K562 (cell line): ENCODE data around the gene SPATC1L. TPM values are rescaled to one million over a fixed set of nuclear protein-coding genes. Genes with fewer than 3 reads are reported as not detected.
A peak's percentile ranks its signal among the peaks of the same experiment; 100 is the strongest.
"Not testable (repeated sequence)": the region's sequence is repeated elsewhere in the genome, so short reads cannot be mapped to it uniquely, and the experiment has no call there.

Experiments
- ATAC-seq: fragments of 200-7000 bp; cut with Tn5 transposase; 3 replicates; pipeline ENCODE4 v1.9.1; 2020; ENCODE audit warnings: moderate library complexity
- BruUV-seq: library from RNA; stranded (reverse); fragments of 400-500 nt; replicated peaks from 2 replicates; lab custom pipeline; 2021; lab: Mats Ljungman, UMichigan
- CTCF ChIA-PET: fragments of 300-600 bp; formaldehyde crosslinking; extraction: SDS; loops from one replicate; lab custom pipeline; 2021; ENCODE audit warnings: low intra/inter-chr PET ratio; lab: Yijun Ruan, JAX
- POLR2A ChIA-PET: fragments of 300-600, 350-650 bp; sonication (Branson Sonifier 250); formaldehyde crosslinking; extraction: SDS; loops from one replicate; lab custom pipeline; 2021; ENCODE audit warnings: antibody characterized with exemption, inconsistent platforms; lab: Yijun Ruan, JAX
- DNase-seq, 4 experiments: peaks; one replicate each; pipeline versions ENCODE4 v3.0.0 to v3.0.0-alpha.2; 2011 to 2018; ENCODE audit warnings: low spot score in 3 of 4, mixed read lengths in 3 of 4; ENCODE audit errors: extremely low read depth in 1 of 4
- FAIRE-seq: peaks from 2 replicates; lab custom pipeline; 2011; peaks lifted over from hg19 to GRCh38; lab: Jason Lieb, UNC
- H2AFZ ChIP-seq: 2 replicates; pipeline ENCODE4 v1.6.0; 2011; ENCODE audit warnings: low read depth, low read length, control low read depth, inconsistent platforms
- H3K27ac ChIP-seq: fragments of 200-600 bp; 3 replicates; pipeline ENCODE4 v1.8.0; 2011; ENCODE audit warnings: low read depth, mild to moderate bottlenecking, control low read depth, inconsistent platforms, low read length, moderate library complexity, mixed read lengths; ENCODE audit errors: extremely low read depth
- H3K27me3 ChIP-seq, 2 experiments: fragments of 300-600 bp in 1 of 2; 2 replicates in 1 of 2; 3 replicates in 1 of 2; pipeline versions ENCODE4 v1.6.0 to v1.8.0; 2011; ENCODE audit warnings: inconsistent platforms in 2 of 2, low read length in 2 of 2, mild to moderate bottlenecking in 1 of 2, mixed read lengths in 1 of 2, moderate library complexity in 1 of 2; ENCODE audit not compliant: control insufficient read depth in 2 of 2, insufficient read depth in 2 of 2
- H3K36me3 ChIP-seq: fragments of 300-600 bp; 3 replicates; pipeline ENCODE4 v1.8.0; 2011; ENCODE audit warnings: mild to moderate bottlenecking, low read length, inconsistent platforms; ENCODE audit not compliant: control insufficient read depth, insufficient read depth
- H3K4me1 ChIP-seq, 2 experiments: fragments of 200-600 bp in 1 of 2; replicated peaks in 1 of 2; 2 replicates in 1 of 2; 3 replicates in 1 of 2; pipeline versions ENCODE4 v1.5.1 to v1.8.0; 2011; ENCODE audit warnings: inconsistent platforms in 2 of 2, low read length in 2 of 2, mild to moderate bottlenecking in 1 of 2, mixed read lengths in 1 of 2, moderate library complexity in 1 of 2; ENCODE audit not compliant: control insufficient read depth in 2 of 2, insufficient read depth in 2 of 2
- H3K4me2 ChIP-seq: 2 replicates; pipeline ENCODE4 v1.6.1; 2011; ENCODE audit warnings: low read length, control low read depth, inconsistent platforms, mixed read lengths; ENCODE audit not compliant: insufficient read depth
- H3K4me3 ChIP-seq: fragments of 200-600 bp; sonication (generic), shearing (Covaris generic); 2 replicates; pipeline ENCODE4 v1.5.1; 2016; ENCODE audit warnings: control low read depth, inconsistent platforms
- H3K79me2 ChIP-seq: fragments of 200-600 bp; 3 replicates; pipeline ENCODE4 v1.8.0; 2011; ENCODE audit warnings: low read length, inconsistent platforms; ENCODE audit not compliant: control insufficient read depth, insufficient read depth
- H3K9ac ChIP-seq, 2 experiments: 2 replicates each; pipeline versions ENCODE4 v1.6.0 to v1.6.1; 2011; ENCODE audit warnings: low read depth in 2 of 2, low read length in 2 of 2, control low read depth in 1 of 2, inconsistent platforms in 1 of 2, mild to moderate bottlenecking in 1 of 2, mixed read lengths in 1 of 2; ENCODE audit not compliant: insufficient read depth in 1 of 2
- H3K9me1 ChIP-seq: one replicate; pipeline ENCODE4 v1.6.0; 2011; ENCODE audit warnings: inconsistent platforms, mild to moderate bottlenecking, low read length, moderate library complexity; ENCODE audit not compliant: control insufficient read depth, insufficient read depth
- H3K9me3 ChIP-seq: replicated peaks from 2 replicates; pipeline ENCODE4 v1.5.1; 2011; ENCODE audit warnings: low read depth, low read length, inconsistent platforms; ENCODE audit not compliant: control insufficient read depth, insufficient read depth
- H4K20me1 ChIP-seq: replicated peaks from 2 replicates; pipeline ENCODE4 v1.6.1; 2011; ENCODE audit warnings: low read length, inconsistent platforms, mixed read lengths; ENCODE audit not compliant: control insufficient read depth, insufficient read depth
- BCOR ChIP-seq: fragments of 450-650 bp; IDR thresholded peaks from 2 replicates; pipeline ENCODE4 v1.6.1; 2016
- FOXJ3 ChIP-seq: sonication (generic); formaldehyde crosslinking; IDR thresholded peaks from 2 replicates; pipeline ENCODE4 v1.4.0; 2020; ENCODE audit warnings: mild to moderate bottlenecking, missing genetic modification reagents
- JUN ChIP-seq, 2 experiments: sonication (generic) in 1 of 2; formaldehyde crosslinking in 1 of 2; IDR thresholded peaks; 2 replicates each; pipeline versions ENCODE4 v1.6.1 to v1.8.0; 2012 to 2022; ENCODE audit warnings: borderline replicate concordance in 2 of 2, mild to moderate bottlenecking in 2 of 2, improper control_type of control experiment in 1 of 2, low read depth in 1 of 2, low read length in 1 of 2, missing genetic modification reagents in 1 of 2
- MTF1 ChIP-seq: fragments of 250-450 bp; sonication (Bioruptor Pico); IDR thresholded peaks from 2 replicates; pipeline ENCODE4 v1.9.0; 2021; ENCODE audit warnings: moderate library complexity, mild to moderate bottlenecking, inconsistent platforms, borderline replicate concordance
- NR2F6 ChIP-seq: fragments of 450-650 bp; formaldehyde crosslinking; IDR thresholded peaks from 2 replicates; pipeline ENCODE4 v1.4.0; 2020; ENCODE audit warnings: mild to moderate bottlenecking
- PKNOX1 ChIP-seq: fragments of 450-650 bp; IDR thresholded peaks from 2 replicates; pipeline ENCODE4 v1.6.1; 2016
- RBM25 ChIP-seq: fragments of 200-400 bp; formaldehyde crosslinking; IDR thresholded peaks from 2 replicates; pipeline ENCODE4 v1.6.1; 2018; ENCODE audit warnings: low read length, low read depth, moderate library complexity; ENCODE audit not compliant: severe bottlenecking
- TRIM28 ChIP-seq: fragments of 450-650 bp; IDR thresholded peaks from 2 replicates; pipeline ENCODE4 v1.6.1; 2017
- ZNF518B ChIP-seq: fragments of 250-450 bp; sonication (Bioruptor Pico); IDR thresholded peaks from 2 replicates; pipeline ENCODE4 v1.5.0; 2021; ENCODE audit warnings: mild to moderate bottlenecking, moderate library complexity
- ZSCAN29 ChIP-seq: fragments of 450-650 bp; IDR thresholded peaks from 2 replicates; pipeline ENCODE4 v1.6.1; 2017
- WGBS: fragments of 100-300 bp; shearing (Covaris generic); methylation state at CpG from one replicate; pipeline ENCODE4 v1.1.6; 2016; ENCODE audit warnings: low coverage, mixed read lengths; ENCODE audit not compliant: insufficient coverage; ENCODE audit errors: missing lambda C conversion rate; 5-methylcytosine and 5-hydroxymethylcytosine counted together
- in situ Hi-C: fragments of 300-500 bp; cut with MboI; formaldehyde crosslinking; loops from 4 replicates; pipeline ENCODE4 v1.15.0; 2018; ENCODE audit warnings: inconsistent platforms, mixed read lengths
- intact Hi-C: fragments of 100-400 bp; cut with micrococcal nuclease; formaldehyde crosslinking; loops from 2 replicates; pipeline ENCODE4 v1.14.2; 2022
- polyA plus RNA-seq, 8 experiments: library from polyadenylated mRNA; depleted of rRNA in 4 of 8; stranded (reverse) in 5 of 8; unstranded in 3 of 8; fragments of >200 nt; fragmentation: Nextera tagmentation in 2 of 8; fragmentation: Illumina TruSeq in 1 of 8; extraction: Ambion mirVana in 2 of 8; extraction: Trizol in 1 of 8; gene quantifications; 2 replicates each; pipeline versions ENCODE4 v1.2.1 to v1.2.3, GENCODE V29; 2011 to 2014; ENCODE audit warnings: inconsistent platforms in 1 of 8, missing spikeins in 1 of 8
- total RNA-seq, 7 experiments: library from RNA; depleted of rRNA in 6 of 7; stranded (reverse); fragments of >200 nt in 6 of 7; fragmentation: Illumina TruSeq in 2 of 7; extraction: Trizol in 2 of 7; gene quantifications; 2 replicates each; pipeline versions ENCODE4 v1.2.1 to v1.2.3, GENCODE V29; 2011 to 2021; ENCODE audit warnings: low replicate concordance in 1 of 7

SPATC1L gene
- total and polyA plus RNA-seq, 9 of the 15 experiments (the other 6 are each of a cell fraction or from before 2014, with no cell fraction given) = 0.14 to 121 (median 34.0) TPM; not detected in 1

DNA sequence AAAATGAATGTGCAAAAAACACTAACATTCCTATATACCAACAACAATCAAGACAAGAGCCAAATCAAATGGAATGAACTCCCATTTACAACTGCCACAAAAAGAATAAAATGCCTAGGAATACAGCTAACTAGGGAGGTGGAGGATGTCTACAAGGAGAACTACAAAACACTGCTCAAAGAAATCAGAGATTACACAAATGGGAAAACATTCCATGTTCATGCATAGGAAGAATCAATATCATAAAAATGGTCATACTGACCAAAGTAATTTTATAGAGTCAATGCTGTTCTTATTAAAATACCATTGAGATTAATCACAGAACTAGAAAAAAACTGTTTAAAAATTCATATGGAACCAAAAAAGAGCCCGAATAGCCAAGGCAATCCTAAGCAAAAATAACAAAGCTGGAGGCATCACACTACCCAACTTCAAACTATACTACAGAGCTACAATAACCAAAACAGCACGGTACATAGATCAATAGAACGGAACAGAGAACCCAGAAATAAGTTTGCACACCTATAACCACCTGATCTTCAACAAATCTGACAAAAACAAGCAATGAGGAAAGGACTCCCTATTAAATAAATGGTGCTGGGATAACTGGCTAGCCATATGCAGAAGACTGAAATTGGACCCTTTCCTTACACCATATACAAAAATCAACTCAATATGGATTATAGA is 7.7 kb downstream of the SPATC1L start:
- peaks cover 27% of the 10 kb centered on the region; the same call in 1 of the 3 replicates for H3K36me3 ChIP-seq
- H3K4me2 ChIP-seq, BruUV-seq, H3K9me3 ChIP-seq, H3K9ac ChIP-seq, H3K27ac ChIP-seq, H3K9me1 ChIP-seq, DNase-seq, ATAC-seq, H3K4me3 ChIP-seq, in situ Hi-C loops, H3K27me3 ChIP-seq, FAIRE-seq, H2AFZ ChIP-seq, CTCF ChIA-PET, intact Hi-C loops: not testable (repeated sequence)
- H3K4me1 ChIP-seq = peaks cover 25 to 43% of the 10 kb centered on the region in 2 experiments
- POLR2A ChIA-PET = interaction anchor here (0.9 to 1.2 kb wide), 3 partner anchors 9 to 26 kb away, joined by 3 read pairs; no protein-coding TSS in a partner anchor
- peaks cover 13% of the 10 kb centered on the region; the same call in 1 of the 2 replicates for H4K20me1 ChIP-seq
- 84% methylated on average over 3 of the region's 3 CpGs for WGBS
- peaks cover 94% of the 10 kb centered on the region for H3K79me2 ChIP-seq
- TF ChIP-seq TRIM28 = peak; percentile 67; the same call in 1 of the 2 replicates
- peak; percentile 60 for TF ChIP-seq BCOR
- TF ChIP-seq RBM25 = peak; percentile 71

DNA sequence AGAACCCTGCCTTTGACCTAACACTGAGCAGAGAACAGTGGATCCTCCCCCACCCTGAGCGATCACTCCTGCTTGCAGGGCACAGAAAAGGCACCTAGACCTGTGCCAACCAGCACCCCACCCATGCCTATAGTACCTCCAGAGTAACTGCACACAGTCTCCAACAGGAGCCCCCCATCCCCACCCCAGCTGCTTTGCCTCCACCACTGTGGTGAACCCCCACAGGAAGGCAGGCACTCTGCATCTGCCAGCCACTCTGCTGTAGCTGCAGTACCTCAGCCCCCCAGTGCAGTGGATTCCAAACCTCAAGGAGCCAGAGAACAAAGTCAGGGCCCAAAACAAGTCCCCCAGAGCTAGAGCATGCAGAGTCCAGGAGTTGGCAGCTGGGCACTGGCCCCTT is 10.7 kb downstream of the SPATC1L start:
- H3K4me1 ChIP-seq = peaks cover 2 to 20% of the 10 kb centered on the region in 2 experiments; a peak in 4 of 5 replicates
- H3K27ac ChIP-seq = no peak overlapping the region
- POLR2A ChIA-PET = interaction anchor here (0.6 to 0.9 kb wide), 3 partner anchors 12 to 197 kb away, joined by 3 to 4 read pairs (median 3); no protein-coding TSS in a partner anchor
- DNase-seq = peak in 1 of 4 experiments; percentile 0
- CTCF ChIA-PET = no interaction called here
- in situ Hi-C loops = no loop called here
- no peak overlapping the region for H3K4me2 ChIP-seq
- intact Hi-C loops = no loop called here
- peaks cover 75% of the 10 kb centered on the region for H3K79me2 ChIP-seq
- H3K9me3 ChIP-seq = no peaks in the 10 kb centered on the region
- H3K36me3 ChIP-seq = peaks cover 16% of the 10 kb centered on the region; the same call in 2 of the 3 replicates
- H2AFZ ChIP-seq = no peak overlapping the region
- no peak for FAIRE-seq
- peak overlapping the region in 1 of 2 experiments; percentile 82; a peak in 2 of 4 replicates for H3K9ac ChIP-seq
- BruUV-seq = no TSS peak
- H3K9me1 ChIP-seq = peaks cover 5% of the 10 kb centered on the region
- peaks cover 17% of the 10 kb centered on the region; the same call in 1 of the 2 replicates for H4K20me1 ChIP-seq
- WGBS = 83% methylated on average over 1 of the region's 1 CpG
- ATAC-seq = peak; percentile 22; the same call in 1 of the 3 replicates
- no peaks in the 10 kb centered on the region for H3K27me3 ChIP-seq
- H3K4me3 ChIP-seq = no peak overlapping the region
- TF ChIP-seq PKNOX1 (no peak), FOXJ3 (no peak), NR2F6 (CRISPR knock-in tag) (no peak), ZSCAN29 (no peak), JUN (IDR thresholded peaks at IDR 0.05; ENCODE audit: borderline replicate concordance, low read depth, low read length) (no peak), JUN (CRISPR knock-in tag; IDR thresholded peaks at IDR 0.05; ENCODE audit: borderline replicate concordance) (no peak), MTF1 (CRISPR knock-in tag) (no peak), ZNF518B (no peak)
